ENCODE results near the gene CACTIN.
"Not testable (repeated sequence)": the region's sequence is repeated elsewhere in the genome, so short reads cannot be mapped to it uniquely, and the experiment has no call there.

The CACTIN gene

GRCh38 chr19:3626473-3627350 is at the start of gene CACTIN:
Gene CACTIN, minus strand, starts transcription at chr19:3626790. Its CDS starts 28 bp downstream, at chr19:3626762.
- peak; percentile 98 for DNase-seq (ENCODE audit: low read depth)

GRCh38 chr19:3674784-3675543 is 48.4 kb upstream of the CACTIN start:
- no peak for DNase-seq (ENCODE audit: low read depth)

DNA sequence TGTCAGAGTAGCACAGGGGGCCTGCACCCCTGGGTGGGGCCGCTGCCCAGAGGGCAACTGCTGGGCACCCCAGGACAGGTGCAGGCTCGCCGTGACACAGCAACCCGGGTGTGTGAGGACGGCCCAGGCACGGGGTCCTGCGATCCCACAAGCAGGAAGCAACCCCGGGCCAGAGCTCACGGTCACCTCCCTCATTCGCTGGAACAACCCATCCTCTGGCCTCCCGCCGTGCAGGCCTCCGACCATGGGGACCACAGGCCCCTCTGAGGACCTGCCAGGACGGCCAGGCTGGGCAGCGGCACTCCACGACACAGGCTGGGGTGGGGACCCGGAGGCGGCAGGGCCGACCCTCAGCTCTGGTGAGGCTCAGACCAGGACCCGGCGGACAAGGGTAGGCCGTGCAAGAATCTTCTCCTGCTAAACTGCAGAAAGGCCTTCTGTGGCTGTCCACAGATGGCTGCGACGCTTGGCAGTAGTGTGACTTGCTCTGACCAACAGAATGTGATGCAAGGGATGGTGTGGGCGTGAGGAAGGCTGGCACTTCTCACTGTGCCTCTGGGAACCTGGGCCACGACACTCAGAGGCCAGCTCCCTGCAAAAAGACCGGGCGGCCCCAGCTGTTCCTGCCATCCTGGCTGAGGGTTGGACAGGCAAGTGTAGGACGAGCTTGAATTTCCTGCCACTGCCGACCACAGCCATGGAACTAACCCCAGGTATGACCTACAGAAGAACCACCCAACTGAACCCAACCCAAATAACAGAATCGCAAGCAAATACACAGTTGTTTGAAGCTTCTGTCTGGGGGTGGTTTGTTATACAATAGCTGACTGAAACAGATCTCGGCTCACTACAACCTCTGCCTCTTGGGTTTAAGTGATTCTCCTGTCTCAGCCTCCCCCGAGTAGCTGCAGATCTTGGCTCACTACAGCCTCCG is 47.2 kb upstream of the CACTIN start:
- no peak for DNase-seq (ENCODE audit: low read depth)

DNA sequence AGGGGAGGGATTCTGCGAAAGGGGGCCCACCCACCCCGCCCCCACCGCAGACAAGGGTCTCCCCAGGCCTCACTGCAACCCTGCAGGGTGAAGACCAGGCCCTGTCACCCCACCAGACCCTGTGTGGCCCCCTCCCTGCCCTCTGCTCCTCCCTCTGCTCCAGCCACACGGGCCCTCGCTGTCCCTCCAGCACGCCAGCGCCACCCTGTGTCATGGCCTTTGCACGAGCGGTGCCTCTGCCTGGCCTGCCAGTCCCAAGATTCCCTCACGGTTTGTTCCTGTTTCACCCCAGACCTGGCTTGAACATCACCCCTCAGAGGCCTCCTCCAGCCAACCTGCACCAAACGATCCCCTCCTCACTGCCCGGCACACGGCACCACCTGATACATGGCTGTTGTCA is 46.4 kb upstream of the CACTIN start:
- DNase-seq (ENCODE audit: low read depth): no peak

DNA sequence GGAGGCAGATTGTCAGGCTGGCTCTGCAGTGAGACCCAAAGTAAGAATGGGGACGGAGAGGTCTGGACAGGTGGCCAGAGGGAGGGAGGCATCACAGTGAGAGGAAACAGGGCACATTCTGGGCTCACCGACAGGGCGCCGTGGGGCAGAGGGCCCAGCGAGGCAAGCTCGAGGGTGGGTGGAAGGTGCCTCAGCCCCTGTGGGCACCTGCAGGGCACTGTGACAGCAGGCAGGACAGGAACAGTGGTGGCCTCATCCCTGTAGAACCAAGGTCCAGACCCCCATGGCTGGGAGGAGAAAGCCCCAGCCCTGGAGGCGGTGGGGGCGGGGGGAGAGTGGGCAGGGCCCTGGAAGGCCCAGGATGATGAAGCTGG is 46.0 kb upstream of the CACTIN start:
- no peak for DNase-seq (ENCODE audit: low read depth)

- peak; percentile 69 for DNase-seq (ENCODE audit: low read depth)
Measured at GRCh38 chr19:3671680-3672574, 45.3 kb upstream of the CACTIN start.

DNA sequence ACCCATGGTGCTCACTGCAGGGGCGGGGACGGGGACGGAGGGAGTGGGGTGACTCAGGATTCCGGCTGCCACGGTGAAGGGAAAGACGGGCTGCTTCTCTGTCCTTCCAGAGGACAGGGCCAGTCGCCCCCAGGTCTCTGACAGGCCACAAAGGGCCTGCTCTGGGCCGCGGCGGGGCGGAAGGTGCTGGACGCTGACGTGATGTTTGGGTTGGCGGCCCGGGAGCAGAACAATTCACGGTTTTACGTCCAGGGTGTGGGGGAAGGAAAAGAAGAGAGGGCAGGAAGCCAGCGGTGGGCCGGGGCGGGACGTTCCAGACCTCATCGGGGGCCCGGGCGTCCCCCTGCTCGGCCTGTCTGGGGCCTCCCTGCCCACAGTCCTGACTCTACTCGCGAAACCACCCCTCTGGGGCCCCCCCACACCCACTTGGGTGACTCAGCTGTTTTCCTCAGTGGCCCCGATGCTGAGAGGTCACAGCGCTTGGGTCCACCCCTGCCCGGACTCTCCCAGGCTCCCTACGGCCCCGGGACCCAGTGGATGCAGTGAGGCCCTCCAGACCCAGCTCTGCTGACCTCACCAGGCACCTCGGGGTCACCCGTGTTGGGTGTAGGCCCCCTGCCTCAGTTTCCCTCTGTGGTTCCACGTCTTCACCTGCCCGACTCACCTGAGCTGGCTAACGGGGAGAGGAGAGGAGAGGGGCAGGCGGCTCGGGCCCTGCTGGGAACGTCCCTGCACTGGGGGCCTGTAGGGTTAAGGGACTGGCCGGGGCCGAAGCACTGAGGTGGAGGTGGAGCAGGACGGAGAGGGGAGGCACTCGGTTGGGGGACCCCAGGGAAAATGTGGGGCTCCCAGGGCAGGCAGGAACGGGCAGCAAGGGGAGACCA is 44.4 kb upstream of the CACTIN start:
- peak; percentile 88 for DNase-seq (ENCODE audit: low read depth)

GRCh38 chr19:3669947-3670795 is 43.6 kb upstream of the CACTIN start:
- peak; percentile 98 for DNase-seq (ENCODE audit: low read depth)

DNA sequence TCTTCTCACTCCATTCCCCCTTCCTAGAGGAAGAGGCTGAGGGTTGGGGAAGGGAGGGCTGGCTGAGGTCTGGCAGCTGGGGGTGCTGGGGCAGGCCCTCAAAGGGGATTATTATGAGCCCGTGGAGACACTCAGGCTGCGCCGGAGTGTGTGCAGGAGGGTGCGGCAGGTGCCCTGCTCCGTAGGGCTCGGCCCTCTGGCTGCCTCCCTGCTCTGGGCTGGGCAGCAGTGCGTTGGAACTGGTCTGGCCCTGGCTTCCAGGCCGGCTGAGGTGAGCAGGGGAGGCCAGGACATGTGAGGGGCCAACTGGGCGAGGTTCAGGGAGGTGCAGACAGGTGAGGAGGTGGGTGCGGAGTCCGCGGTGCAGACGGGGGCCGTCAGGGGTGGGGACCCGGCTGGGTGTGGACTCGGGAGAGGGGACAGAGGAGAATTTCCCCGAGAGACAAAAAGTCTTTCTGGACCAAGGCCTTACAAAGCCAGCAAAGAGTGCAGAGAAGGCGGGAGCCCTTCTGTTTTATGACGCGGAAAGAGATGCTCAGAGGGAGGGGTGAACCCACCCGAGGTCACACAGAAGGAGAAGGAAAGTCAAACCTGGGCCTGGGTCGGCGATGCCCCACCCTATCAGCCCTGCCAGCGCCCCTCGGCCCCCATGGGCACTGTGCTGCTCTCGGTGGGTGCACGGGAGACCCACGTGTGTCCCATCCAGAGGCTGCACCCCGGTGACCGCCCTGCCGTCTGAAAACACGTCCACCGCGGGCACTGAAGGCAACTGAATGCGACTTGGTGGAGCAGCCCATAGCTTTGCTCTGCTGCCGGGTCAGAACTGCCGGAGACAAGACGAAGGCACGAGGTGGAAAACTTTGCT is 42.7 kb upstream of the CACTIN start:
- no peak for DNase-seq (ENCODE audit: low read depth)

DNA sequence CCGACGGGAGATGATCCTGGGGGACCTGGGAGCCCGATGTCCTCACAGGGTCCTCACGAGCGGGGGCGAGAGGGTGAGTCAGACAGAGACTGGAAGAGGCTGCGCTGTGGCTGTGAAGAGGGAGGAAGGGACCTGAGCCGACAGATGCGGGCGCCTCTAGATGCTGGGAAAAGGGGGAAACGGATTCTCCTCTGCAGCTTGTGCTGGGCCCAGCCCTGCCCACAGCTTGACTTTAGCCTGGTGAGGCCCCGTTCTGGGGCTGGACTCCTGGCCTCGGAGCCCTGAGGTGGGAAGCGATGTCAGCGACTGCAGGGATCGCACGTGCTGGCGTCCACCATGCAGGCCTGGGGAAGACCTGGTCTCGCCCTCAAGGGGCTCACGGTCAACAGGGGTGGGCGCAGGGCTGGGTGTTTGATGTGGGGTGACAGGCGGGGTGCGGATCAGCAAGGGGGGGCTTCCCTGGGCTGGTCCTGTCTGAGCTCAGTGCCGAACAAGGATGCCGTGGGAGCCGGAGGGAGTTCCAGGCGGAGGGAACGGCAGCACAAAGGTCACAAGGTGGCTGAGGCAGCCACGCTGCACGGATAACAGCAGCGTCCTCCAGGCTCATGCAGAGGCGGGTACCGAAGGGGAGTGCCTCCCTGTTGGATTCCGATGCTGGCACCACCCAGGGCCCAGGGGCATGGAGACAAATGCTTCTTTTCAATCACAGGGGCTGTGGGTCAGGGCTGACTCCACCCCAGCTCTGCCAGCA is 41.9 kb upstream of the CACTIN start:
- peak; percentile 44 for DNase-seq (ENCODE audit: low read depth)

GRCh38 chr19:3667766-3668165 is 41.2 kb upstream of the CACTIN start:
- DNase-seq (ENCODE audit: low read depth): no peak

GRCh38 chr19:3667037-3667638 is 40.5 kb upstream of the CACTIN start:
- DNase-seq (ENCODE audit: low read depth): no peak

GRCh38 chr19:3666545-3666856 is 39.9 kb upstream of the CACTIN start:
- not testable (repeated sequence) for DNase-seq (ENCODE audit: low read depth)

- peak; percentile 53 for DNase-seq (ENCODE audit: low read depth)
Measured at GRCh38 chr19:3665681-3666544, 39.3 kb upstream of the CACTIN start.

DNA sequence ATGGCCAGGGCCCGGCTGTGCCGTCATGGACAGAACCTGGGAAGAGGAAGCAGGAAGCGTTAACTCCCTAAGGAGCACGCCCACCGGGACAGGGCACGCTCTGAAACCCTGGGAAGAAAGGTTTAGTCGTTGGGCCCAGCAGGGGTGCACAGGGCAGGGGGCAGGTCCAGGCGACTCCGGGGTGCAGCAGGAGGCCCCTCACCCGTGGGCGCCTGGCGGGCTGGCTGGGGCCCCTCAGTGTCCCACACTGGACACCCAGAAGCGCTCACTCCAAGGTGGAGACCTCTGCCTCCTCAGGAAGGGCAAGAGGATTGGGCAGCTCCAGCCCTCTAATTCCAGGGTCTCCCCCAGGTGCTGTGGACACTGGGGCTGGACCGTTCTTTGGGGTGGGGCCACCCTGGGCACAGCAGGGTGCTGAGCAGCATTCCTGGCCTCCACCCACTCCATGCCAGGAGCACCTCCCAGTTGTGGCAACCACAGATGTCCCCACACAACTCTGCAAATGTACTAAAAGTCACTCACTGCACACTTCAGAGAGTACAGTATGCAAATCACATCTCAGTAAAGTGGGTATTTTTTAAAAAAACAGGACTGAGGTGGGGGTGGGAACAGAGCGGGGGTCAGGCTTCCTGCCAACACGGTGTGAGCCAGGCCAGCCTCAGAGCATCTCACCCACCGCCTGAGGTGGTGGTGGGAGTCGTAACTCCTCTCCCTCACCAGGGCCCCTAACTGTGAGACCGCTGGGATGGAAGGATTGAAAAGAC is 38.5 kb upstream of the CACTIN start:
- DNase-seq (ENCODE audit: low read depth): no peak
